ENCODE results near the gene WDPCP. TPM values are rescaled to one million over a fixed set of nuclear protein-coding genes. Genes with fewer than 3 reads are reported as not detected.

The WDPCP gene
- total RNA-seq, 5 donors from 2014 or later (not counting 1 experiment from before 2014, with no cell fraction given): 8.5 to 19.0 (median 11.5) TPM

GRCh38 chr2:63587814-63588384 is 378 bp downstream of the WDPCP start:
- no peaks in the 10 kb centered on the region for H3K27me3 ChIP-seq (replicated peaks in 1 of 2; ENCODE audit: control insufficient read depth in 2 of 2, extremely low read depth in 1 of 2, insufficient read depth in 2 of 2, low read length in 1 of 2)
- H3K36me3 ChIP-seq (ENCODE audit: control insufficient read depth in 2 of 2, extremely low read depth in 1 of 2, insufficient read depth in 1 of 2, low read length in 1 of 2): peaks cover 0 to 3% of the 10 kb centered on the region in 2 donors
- Mint-ChIP-seq H3K4me3 (peak overlapping the region; percentile 91 to 98 (median 94)), H3K27ac (peak overlapping the region; percentile 92 to 96), H3K36me3 (no peaks in the 10 kb centered on the region), H3K9me3 (no peaks in the 10 kb centered on the region), H3K4me1 (peaks cover 39 to 50% (median 48%) of the 10 kb centered on the region in 3 donors), H3K27me3 (no peaks in the 10 kb centered on the region)
- CTCF ChIA-PET: interaction anchor here in 1 of 2 donors (0.6 to 1.3 kb wide), 5 partner anchors 253 to 1792 kb away, joined by 3 to 8 read pairs (median 3); partner anchors contain the start of gene UGP2
- peak in 1 of 35 experiments; percentile 3 for DNase-seq
- H3K27ac ChIP-seq (ENCODE audit: low read length): peak overlapping the region; percentile 86
- 0% methylated on average over 24 of the region's 33 CpGs for WGBS (ENCODE audit: insufficient coverage)
- ATAC-seq (replicated peaks in 1 of 4): no peak
- H3K4me1 ChIP-seq (ENCODE audit: control insufficient read depth in 1 of 2, extremely low read depth in 1 of 2, insufficient read depth in 2 of 2, low read length in 2 of 2): peaks cover 11 to 13% of the 10 kb centered on the region in 2 experiments
- H3K9me3 ChIP-seq: no peaks in the 10 kb centered on the region
- peak overlapping the region; percentile 93 to 99 for H3K4me3 ChIP-seq (ENCODE audit: control insufficient read depth in 1 of 2, extremely low read depth in 1 of 2, low read length in 1 of 2)
- POLR2A ChIA-PET: interaction anchor here in 1 of 2 donors (0.5 to 1.5 kb wide), 4 partner anchors 10 to 1542 kb away, joined by 3 to 5 read pairs (median 4); partner anchors contain the start of gene RAB1A

GRCh38 chr2:63582873-63583272 is 5.4 kb downstream of the WDPCP start:
- ATAC-seq (replicated peaks in 1 of 4) (no peak), DNase-seq (no peak)
- ChIA-PET POLR2A (no interaction called here), CTCF (interaction anchor here in 1 of 2 donors (0.7 kb wide), 1 partner anchor 32 kb away, joined by 3 read pairs; no protein-coding TSS in a partner anchor)
- no peaks in the 10 kb centered on the region for H3K9me3 ChIP-seq
- no peaks in the 10 kb centered on the region for H3K27me3 Mint-ChIP-seq
- H3K36me3 ChIP-seq (ENCODE audit: control insufficient read depth in 2 of 2, extremely low read depth in 1 of 2, insufficient read depth in 1 of 2, low read length in 1 of 2): no peaks in the 10 kb centered on the region
- no peaks in the 10 kb centered on the region for H3K27me3 ChIP-seq (replicated peaks in 1 of 2; ENCODE audit: control insufficient read depth in 2 of 2, extremely low read depth in 1 of 2, insufficient read depth in 2 of 2, low read length in 1 of 2)
- peaks cover 3% of the 10 kb centered on the region for H3K36me3 Mint-ChIP-seq
- no peak overlapping the region for H3K4me3 Mint-ChIP-seq
- peaks cover 20 to 27% (median 21%) of the 10 kb centered on the region in 3 donors for H3K4me1 Mint-ChIP-seq
- H3K27ac ChIP-seq (ENCODE audit: low read length): no peak overlapping the region
- H3K9me3 Mint-ChIP-seq: no peaks in the 10 kb centered on the region
- peaks cover 4 to 5% of the 10 kb centered on the region in 2 experiments for H3K4me1 ChIP-seq (ENCODE audit: control insufficient read depth in 1 of 2, extremely low read depth in 1 of 2, insufficient read depth in 2 of 2, low read length in 2 of 2)
- no peak overlapping the region for H3K4me3 ChIP-seq (ENCODE audit: control insufficient read depth in 1 of 2, extremely low read depth in 1 of 2, low read length in 1 of 2)
- no CpG with 5 or more reads among the region's 1 CpG for WGBS (ENCODE audit: insufficient coverage)
- H3K27ac Mint-ChIP-seq: no peak overlapping the region

GRCh38 chr2:63581298-63581961 is 6.8 kb downstream of the WDPCP start:
- no peak overlapping the region for H3K27ac ChIP-seq (ENCODE audit: low read length)
- H3K4me3 ChIP-seq (ENCODE audit: control insufficient read depth in 1 of 2, extremely low read depth in 1 of 2, low read length in 1 of 2): no peak overlapping the region
- 100% methylated on average over 2 of the region's 5 CpGs for WGBS (ENCODE audit: insufficient coverage)
- H3K4me1 ChIP-seq (ENCODE audit: control insufficient read depth in 1 of 2, extremely low read depth in 1 of 2, insufficient read depth in 2 of 2, low read length in 2 of 2): peaks cover 0 to under 1% of the 10 kb centered on the region in 2 experiments
- Mint-ChIP-seq H3K27me3 (no peaks in the 10 kb centered on the region), H3K9me3 (no peaks in the 10 kb centered on the region), H3K4me1 (peaks cover 7 to 16% (median 12%) of the 10 kb centered on the region in 3 donors), H3K4me3 (no peak overlapping the region), H3K36me3 (peaks cover 3% of the 10 kb centered on the region), H3K27ac (no peak overlapping the region)
- ChIA-PET POLR2A (no interaction called here), CTCF (interaction anchor here in 1 of 2 donors (0.5 kb wide), 1 partner anchor 279 kb away, joined by 4 read pairs; no protein-coding TSS in a partner anchor)
- H3K36me3 ChIP-seq (ENCODE audit: control insufficient read depth in 2 of 2, extremely low read depth in 1 of 2, insufficient read depth in 1 of 2, low read length in 1 of 2): no peaks in the 10 kb centered on the region
- no peak for DNase-seq
- no peaks in the 10 kb centered on the region for H3K9me3 ChIP-seq
- ATAC-seq (replicated peaks in 1 of 4): no peak
- H3K27me3 ChIP-seq (replicated peaks in 1 of 2; ENCODE audit: control insufficient read depth in 2 of 2, extremely low read depth in 1 of 2, insufficient read depth in 2 of 2, low read length in 1 of 2): no peaks in the 10 kb centered on the region

- H3K9me3 ChIP-seq: no peaks in the 10 kb centered on the region
- WGBS (ENCODE audit: insufficient coverage): no CpG with 5 or more reads among the region's 4 CpGs
- H3K27ac ChIP-seq (ENCODE audit: low read length): no peak overlapping the region
- H3K4me1 ChIP-seq (ENCODE audit: control insufficient read depth in 1 of 2, extremely low read depth in 1 of 2, insufficient read depth in 2 of 2, low read length in 2 of 2): no peaks in the 10 kb centered on the region
- H3K27ac Mint-ChIP-seq: no peak overlapping the region
- ATAC-seq (replicated peaks in 1 of 4) (no peak), DNase-seq (no peak)
- H3K4me1 Mint-ChIP-seq: peaks cover 9 to 13% (median 13%) of the 10 kb centered on the region in 3 donors
- no peaks in the 10 kb centered on the region for H3K27me3 Mint-ChIP-seq
- H3K4me3 Mint-ChIP-seq: no peak overlapping the region
- H3K36me3 ChIP-seq (ENCODE audit: control insufficient read depth in 2 of 2, extremely low read depth in 1 of 2, insufficient read depth in 1 of 2, low read length in 1 of 2): no peaks in the 10 kb centered on the region
- peaks cover 3% of the 10 kb centered on the region for H3K36me3 Mint-ChIP-seq
- H3K4me3 ChIP-seq (ENCODE audit: control insufficient read depth in 1 of 2, extremely low read depth in 1 of 2, low read length in 1 of 2): no peak overlapping the region
- CTCF ChIA-PET: interaction anchor here in 1 of 2 donors (0.5 kb wide), 1 partner anchor 280 kb away, joined by 4 read pairs; no protein-coding TSS in a partner anchor
- no peaks in the 10 kb centered on the region for H3K9me3 Mint-ChIP-seq
- H3K27me3 ChIP-seq (replicated peaks in 1 of 2; ENCODE audit: control insufficient read depth in 2 of 2, extremely low read depth in 1 of 2, insufficient read depth in 2 of 2, low read length in 1 of 2): no peaks in the 10 kb centered on the region
- POLR2A ChIA-PET: interaction anchor here in 1 of 2 donors (0.6 kb wide), 1 partner anchor 624 kb away, joined by 4 read pairs; no protein-coding TSS in a partner anchor
Measured at GRCh38 chr2:63580651-63581297, 7.5 kb downstream of the WDPCP start.

- no CpG with 5 or more reads among the region's 3 CpGs for WGBS (ENCODE audit: insufficient coverage)
- no peak overlapping the region for H3K4me3 Mint-ChIP-seq
- no peak for ATAC-seq (replicated peaks in 1 of 4)
- CTCF ChIA-PET: no interaction called here
- H3K9me3 ChIP-seq: no peaks in the 10 kb centered on the region
- no peaks in the 10 kb centered on the region for H3K36me3 ChIP-seq (ENCODE audit: control insufficient read depth in 2 of 2, extremely low read depth in 1 of 2, insufficient read depth in 1 of 2, low read length in 1 of 2)
- H3K27me3 Mint-ChIP-seq: no peaks in the 10 kb centered on the region
- H3K4me3 ChIP-seq (ENCODE audit: control insufficient read depth in 1 of 2, extremely low read depth in 1 of 2, low read length in 1 of 2): no peak overlapping the region
- no peak overlapping the region for H3K27ac Mint-ChIP-seq
- peaks cover 3 to 5% (median 5%) of the 10 kb centered on the region in 3 donors for H3K9me3 Mint-ChIP-seq
- H3K4me1 ChIP-seq (ENCODE audit: control insufficient read depth in 1 of 2, extremely low read depth in 1 of 2, insufficient read depth in 2 of 2, low read length in 2 of 2): no peaks in the 10 kb centered on the region
- H3K27me3 ChIP-seq (replicated peaks in 1 of 2; ENCODE audit: control insufficient read depth in 2 of 2, extremely low read depth in 1 of 2, insufficient read depth in 2 of 2, low read length in 1 of 2): no peaks in the 10 kb centered on the region
- peaks cover 8% of the 10 kb centered on the region for H3K36me3 Mint-ChIP-seq
- DNase-seq: no peak
- POLR2A ChIA-PET: no interaction called here
- no peak overlapping the region for H3K27ac ChIP-seq (ENCODE audit: low read length)
- H3K4me1 Mint-ChIP-seq: peaks cover 9 to 13% (median 13%) of the 10 kb centered on the region in 3 donors
Measured at GRCh38 chr2:63578767-63579166, 9.5 kb downstream of the WDPCP start.

GRCh38 chr2:63576546-63576945 is 11.7 kb downstream of the WDPCP start:
- ChIA-PET POLR2A (no interaction called here), CTCF (interaction anchor here in 1 of 2 donors (0.6 kb wide), 1 partner anchor 292 kb away, joined by 5 read pairs; no protein-coding TSS in a partner anchor)
- Histone ChIP-seq H3K36me3 (ENCODE audit: control insufficient read depth in 2 of 2, extremely low read depth in 1 of 2, insufficient read depth in 1 of 2, low read length in 1 of 2) (no peaks in the 10 kb centered on the region), H3K4me3 (ENCODE audit: control insufficient read depth in 1 of 2, extremely low read depth in 1 of 2, low read length in 1 of 2) (no peak overlapping the region), H3K4me1 (ENCODE audit: control insufficient read depth in 1 of 2, extremely low read depth in 1 of 2, insufficient read depth in 2 of 2, low read length in 2 of 2) (no peaks in the 10 kb centered on the region), H3K9me3 (no peaks in the 10 kb centered on the region), H3K27me3 (replicated peaks in 1 of 2; ENCODE audit: control insufficient read depth in 2 of 2, extremely low read depth in 1 of 2, insufficient read depth in 2 of 2, low read length in 1 of 2) (no peaks in the 10 kb centered on the region), H3K27ac (ENCODE audit: low read length) (no peak overlapping the region)
- Mint-ChIP-seq H3K36me3 (peaks cover 17% of the 10 kb centered on the region), H3K9me3 (peaks cover 3 to 8% (median 7%) of the 10 kb centered on the region in 3 donors), H3K4me3 (no peak overlapping the region), H3K27me3 (no peaks in the 10 kb centered on the region), H3K27ac (no peak overlapping the region), H3K4me1 (peaks cover 5 to 13% (median 9%) of the 10 kb centered on the region in 3 donors)
- DNase-seq: no peak
- no peak for ATAC-seq (replicated peaks in 1 of 4)

Data from T-cell (primary cell).